Measurements from ENCODE around the gene ZFP30.

- TF ChIP-seq CTCF (IDR thresholded peaks at IDR 0.05 in 2 of 3, conservative IDR thresholded peaks at IDR 0.05 in 1 of 3; ENCODE audit: borderline replicate concordance in 1 of 3, insufficient read depth in 1 of 3, low read depth in 2 of 3, low read length in 2 of 3) (no peak), POLR2A (IDR thresholded peaks at IDR 0.05; ENCODE audit: borderline replicate concordance, extremely low read depth, insufficient read depth, insufficient read length) (no peak), CBX3 (IDR thresholded peaks at IDR 0.05; ENCODE audit: low read depth) (no peak), RAD21 (IDR thresholded peaks at IDR 0.05; ENCODE audit: low read depth) (no peak), EZH2 (IDR thresholded peaks at IDR 0.05) (no peak), POLR2AphosphoS5 (IDR thresholded peaks at IDR 0.05; ENCODE audit: low read depth, low read length) (no peak)
Measured at GRCh38 chr19:37691881-37692504, 36.7 kb upstream of the ZFP30 start.

Data from HCT116 (cell line).